CD8-positive, alpha-beta memory T cell (primary cell): ENCODE measurements around the gene BMPR1B. TPM values are rescaled to one million over a fixed set of nuclear protein-coding genes. Genes with fewer than 3 reads are reported as not detected.

ENCODE experiments used
- CTCF ChIA-PET: fragments of 350-600 bp; sonication (Branson Sonifier 250); formaldehyde crosslinking; loops from one replicate; lab custom pipeline; 2021; ENCODE audit warnings: antibody characterized with exemption; lab: Charles Lee
- POLR2A ChIA-PET: fragments of 350-600 bp; sonication (Branson Sonifier 250); formaldehyde crosslinking; loops from one replicate; lab custom pipeline; 2021; ENCODE audit warnings: antibody characterized with exemption; lab: Charles Lee
- DNase-seq, 5 donors: peaks; one replicate each; pipeline versions ENCODE4 v3.0.0 to v3.0.0-alpha.2; 2020 to 2022; ENCODE audit warnings: mixed read lengths in 1 of 5
- H3K27ac ChIP-seq: one replicate; pipeline ENCODE4 v1.7.0; 2013; ENCODE audit warnings: low read depth, mild to moderate bottlenecking, low read length, moderate library complexity
- H3K27me3 ChIP-seq: 2 replicates; pipeline ENCODE4 v1.7.0; 2013; ENCODE audit warnings: low read length, mild to moderate bottlenecking; ENCODE audit not compliant: insufficient read depth, poor library complexity, severe bottlenecking
- H3K36me3 ChIP-seq: 2 replicates; pipeline ENCODE4 v1.7.0; 2013; ENCODE audit warnings: mild to moderate bottlenecking, low read length, moderate library complexity; ENCODE audit not compliant: insufficient read depth
- H3K4me1 ChIP-seq: 2 replicates; pipeline ENCODE4 v1.7.0; 2013; ENCODE audit warnings: mild to moderate bottlenecking, low read length, moderate library complexity; ENCODE audit not compliant: insufficient read depth
- H3K4me3 ChIP-seq: 2 replicates; pipeline ENCODE4 v1.7.0; 2013; ENCODE audit warnings: mild to moderate bottlenecking, low read length
- H3K9me3 ChIP-seq: 2 replicates; pipeline ENCODE4 v1.7.0; 2013; ENCODE audit warnings: mild to moderate bottlenecking, low read length
- H3K27ac Mint-ChIP-seq, 8 donors: one replicate each; pipeline ENCODE4 v1.8.0; 2020 to 2021; ENCODE audit warnings: mixed read lengths in 8 of 8, mild to moderate bottlenecking in 6 of 8, inconsistent platforms in 3 of 8, moderate library complexity in 3 of 8
- H3K27me3 Mint-ChIP-seq, 2 donors: one replicate each; pipeline ENCODE4 v1.8.0; 2020 to 2021; ENCODE audit warnings: mixed read lengths in 2 of 2, mild to moderate bottlenecking in 1 of 2, moderate library complexity in 1 of 2
- H3K36me3 Mint-ChIP-seq, 3 donors: one replicate each; pipeline ENCODE4 v1.8.0; 2020 to 2021; ENCODE audit warnings: mixed read lengths in 3 of 3, inconsistent platforms in 1 of 3, mild to moderate bottlenecking in 1 of 3
- H3K4me1 Mint-ChIP-seq, 3 donors: one replicate each; pipeline ENCODE4 v1.8.0; 2020 to 2021; ENCODE audit warnings: mixed read lengths in 3 of 3, inconsistent platforms in 1 of 3, mild to moderate bottlenecking in 1 of 3
- H3K4me3 Mint-ChIP-seq, 7 donors: one replicate each; pipeline ENCODE4 v1.8.0; 2020 to 2021; ENCODE audit warnings: mixed read lengths in 7 of 7, mild to moderate bottlenecking in 6 of 7, moderate library complexity in 4 of 7, inconsistent platforms in 2 of 7
- H3K9me3 Mint-ChIP-seq, 5 donors: one replicate each; pipeline ENCODE4 v1.8.0; 2020 to 2022; ENCODE audit warnings: mixed read lengths in 5 of 5, mild to moderate bottlenecking in 3 of 5, moderate library complexity in 2 of 5, inconsistent platforms in 1 of 5
- polyA plus RNA-seq: library from polyadenylated mRNA; unstranded; fragments of 300-500 nt; fragmentation: Illumina TruSeq; gene quantifications from one replicate; pipeline ENCODE4 v1.2.3, GENCODE V29; 2021
- total RNA-seq, 2 experiments: library from RNA; stranded (reverse); gene quantifications; one replicate each; pipeline ENCODE4 v1.2.3, GENCODE V29; 2021

The BMPR1B gene
- total and polyA plus RNA-seq, 3 experiments from 2014 or later = 0.14 TPM; not detected in 2

DNA sequence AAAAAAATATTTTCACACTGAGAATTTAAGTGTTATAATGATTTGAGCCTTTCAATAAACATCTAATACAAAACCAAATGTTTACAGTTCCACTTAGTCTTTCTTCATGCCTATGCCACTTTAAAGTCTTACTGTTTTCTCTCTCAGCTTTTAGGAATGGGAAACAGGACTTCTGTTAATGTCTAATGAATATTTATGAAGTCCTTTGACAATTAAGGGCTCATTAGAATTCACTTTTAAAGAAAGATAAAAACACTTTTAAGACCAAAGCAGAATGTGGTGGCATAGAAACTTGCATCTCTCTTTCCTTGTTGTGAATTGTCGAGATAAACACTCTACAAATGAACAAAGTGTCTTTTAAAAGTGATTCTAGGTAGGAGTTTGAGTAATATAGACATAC, 315.9 kb downstream of the BMPR1B start:
- Mint-ChIP-seq H3K36me3 (no peaks in the 10 kb centered on the region), H3K27me3 (peaks cover 0 to under 1% of the 10 kb centered on the region in 2 donors), H3K4me1 (no peaks in the 10 kb centered on the region), H3K4me3 (no peak overlapping the region), H3K9me3 (no peaks in the 10 kb centered on the region), H3K27ac (no peak overlapping the region)
- DNase-seq = no peak
- Histone ChIP-seq H3K27ac (no peak overlapping the region), H3K36me3 (no peaks in the 10 kb centered on the region), H3K4me1 (no peaks in the 10 kb centered on the region), H3K27me3 (no peaks in the 10 kb centered on the region), H3K4me3 (no peak overlapping the region), H3K9me3 (no peaks in the 10 kb centered on the region)
- ChIA-PET CTCF (no interaction called here), POLR2A (no interaction called here)

DNA sequence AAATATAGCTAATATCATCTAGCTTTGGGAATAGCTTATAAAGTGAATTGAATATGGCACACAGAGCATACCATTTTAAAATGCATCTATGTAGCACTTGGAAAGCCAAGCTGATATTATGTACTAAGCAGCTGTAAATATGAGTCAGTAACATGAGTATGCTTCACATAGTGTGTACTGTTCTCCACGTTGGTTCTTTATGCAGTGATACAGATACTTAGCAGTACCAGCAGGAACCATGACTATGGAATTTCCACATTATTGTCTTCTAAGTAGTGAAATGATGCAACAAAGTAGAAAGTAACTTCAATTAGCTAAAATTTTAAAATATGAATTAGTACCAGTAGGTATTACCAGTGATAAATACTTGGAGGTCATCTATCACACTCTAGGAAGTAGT, 320.1 kb downstream of the BMPR1B start:
- peaks cover 0 to 3% of the 10 kb centered on the region in 2 donors for H3K27me3 Mint-ChIP-seq
- DNase-seq = no peak
- Histone ChIP-seq H3K27me3 (no peaks in the 10 kb centered on the region), H3K9me3 (no peaks in the 10 kb centered on the region), H3K4me1 (no peaks in the 10 kb centered on the region), H3K4me3 (no peak overlapping the region), H3K36me3 (no peaks in the 10 kb centered on the region), H3K27ac (no peak overlapping the region)
- ChIA-PET POLR2A (no interaction called here), CTCF (no interaction called here)
- H3K9me3 Mint-ChIP-seq = no peaks in the 10 kb centered on the region
- no peak overlapping the region for H3K4me3 Mint-ChIP-seq
- H3K27ac Mint-ChIP-seq = no peak overlapping the region
- H3K4me1 Mint-ChIP-seq = no peaks in the 10 kb centered on the region
- H3K36me3 Mint-ChIP-seq = no peaks in the 10 kb centered on the region

DNA sequence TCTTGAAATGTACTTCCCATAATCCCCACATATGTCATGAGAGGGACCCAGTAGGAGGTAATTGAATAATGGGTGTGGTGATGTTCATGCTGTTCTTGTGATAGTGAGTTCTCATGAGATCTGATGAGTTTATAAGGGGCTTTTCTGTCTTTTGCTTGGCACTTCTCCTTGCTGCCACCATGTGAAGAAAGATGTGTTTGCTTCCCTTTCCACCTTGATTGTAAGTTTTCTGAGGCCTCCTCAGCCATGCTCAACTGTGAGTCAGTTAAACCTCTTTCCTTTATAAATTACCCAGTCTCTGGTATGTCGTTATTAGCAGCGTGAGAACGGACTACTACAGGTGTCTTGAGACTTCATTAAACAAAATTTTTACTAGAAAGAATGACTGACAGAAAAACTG, 323.2 kb downstream of the BMPR1B start:
- Histone ChIP-seq H3K36me3 (no peaks in the 10 kb centered on the region), H3K27ac (no peak overlapping the region), H3K9me3 (no peaks in the 10 kb centered on the region), H3K4me3 (no peak overlapping the region), H3K4me1 (no peaks in the 10 kb centered on the region), H3K27me3 (no peaks in the 10 kb centered on the region)
- H3K27me3 Mint-ChIP-seq = peaks cover 4 to 6% of the 10 kb centered on the region in 2 donors
- no peak for DNase-seq
- no peaks in the 10 kb centered on the region for H3K9me3 Mint-ChIP-seq
- ChIA-PET POLR2A (no interaction called here), CTCF (no interaction called here)
- H3K27ac Mint-ChIP-seq = no peak overlapping the region
- peaks cover 5 to 9% (median 7%) of the 10 kb centered on the region in 3 donors for H3K4me1 Mint-ChIP-seq
- no peaks in the 10 kb centered on the region for H3K36me3 Mint-ChIP-seq
- H3K4me3 Mint-ChIP-seq = no peak overlapping the region

DNA sequence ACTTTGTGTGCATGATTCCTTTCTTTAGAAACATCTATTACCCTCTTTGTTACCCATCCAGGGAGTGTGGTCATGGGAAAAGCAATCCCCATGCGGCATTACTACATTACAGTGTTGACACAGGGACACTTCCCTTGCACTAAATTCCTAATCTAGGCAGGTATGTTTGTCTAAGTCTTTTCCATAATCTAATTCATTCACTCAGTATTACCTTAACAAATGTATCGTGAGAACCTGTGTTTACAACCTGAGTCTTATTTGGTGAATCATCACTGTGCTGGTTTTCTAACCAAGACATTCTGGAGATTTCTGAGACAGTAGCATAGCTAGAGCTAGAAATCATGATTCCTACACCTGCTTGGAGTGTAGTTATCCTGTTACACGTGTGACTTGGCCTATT, 326.8 kb downstream of the BMPR1B start:
- no peak overlapping the region for H3K4me3 ChIP-seq
- Mint-ChIP-seq H3K4me1 (peaks cover 5 to 9% (median 7%) of the 10 kb centered on the region in 3 donors), H3K4me3 (no peak overlapping the region), H3K36me3 (no peaks in the 10 kb centered on the region), H3K27ac (no peak overlapping the region), H3K9me3 (no peaks in the 10 kb centered on the region), H3K27me3 (peaks cover 3 to 4% of the 10 kb centered on the region in 2 donors)
- no peak for DNase-seq
- H3K27me3 ChIP-seq = no peaks in the 10 kb centered on the region
- H3K9me3 ChIP-seq = no peaks in the 10 kb centered on the region
- H3K27ac ChIP-seq = no peak overlapping the region
- no peaks in the 10 kb centered on the region for H3K36me3 ChIP-seq
- CTCF ChIA-PET = no interaction called here
- no peaks in the 10 kb centered on the region for H3K4me1 ChIP-seq
- POLR2A ChIA-PET = no interaction called here

DNA sequence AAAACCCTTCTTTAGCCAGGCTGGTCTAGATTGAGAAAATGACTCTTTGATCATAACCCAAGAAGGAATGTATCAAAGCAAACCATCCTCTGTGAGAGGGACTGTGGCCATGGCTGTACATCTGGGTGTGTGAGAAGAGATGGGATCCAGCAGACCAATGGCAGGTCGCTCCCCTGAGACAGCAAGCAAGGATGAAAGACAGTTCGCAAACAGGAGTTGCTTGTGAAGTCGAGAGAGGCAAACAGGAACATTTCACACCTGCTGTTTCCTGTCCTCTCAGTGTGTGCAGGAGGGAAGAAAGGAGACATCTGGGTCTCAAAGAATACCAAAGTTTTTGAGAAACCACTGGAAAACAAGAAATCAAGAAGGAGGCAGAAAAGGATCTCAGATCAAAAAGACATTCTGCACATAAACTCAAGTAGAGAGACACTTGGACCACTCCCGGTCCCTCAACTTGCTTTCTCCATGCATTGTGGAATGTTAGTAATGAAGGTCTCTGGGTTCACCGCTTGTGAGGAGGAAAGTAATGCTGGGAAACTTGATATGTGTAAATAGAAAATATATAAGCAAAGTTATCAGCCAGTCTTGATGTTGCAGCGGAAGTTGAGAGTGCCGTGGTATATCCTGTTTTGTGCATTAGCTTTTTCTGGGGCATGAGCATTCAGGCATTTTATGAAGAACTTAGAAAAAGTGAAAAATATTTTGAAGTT, 327.5 kb downstream of the BMPR1B start:
- Mint-ChIP-seq H3K4me3 (peak overlapping the region in 2 of 7 donors; percentile 16 to 18), H3K9me3 (no peaks in the 10 kb centered on the region), H3K27ac (no peak overlapping the region), H3K36me3 (no peaks in the 10 kb centered on the region), H3K27me3 (peaks cover 3 to 4% of the 10 kb centered on the region in 2 donors), H3K4me1 (peaks cover 5 to 9% (median 7%) of the 10 kb centered on the region in 3 donors)
- Histone ChIP-seq H3K4me1 (no peaks in the 10 kb centered on the region), H3K4me3 (no peak overlapping the region), H3K27ac (no peak overlapping the region), H3K27me3 (no peaks in the 10 kb centered on the region), H3K36me3 (no peaks in the 10 kb centered on the region), H3K9me3 (no peaks in the 10 kb centered on the region)
- POLR2A ChIA-PET = no interaction called here
- CTCF ChIA-PET = no interaction called here
- DNase-seq = no peak

DNA sequence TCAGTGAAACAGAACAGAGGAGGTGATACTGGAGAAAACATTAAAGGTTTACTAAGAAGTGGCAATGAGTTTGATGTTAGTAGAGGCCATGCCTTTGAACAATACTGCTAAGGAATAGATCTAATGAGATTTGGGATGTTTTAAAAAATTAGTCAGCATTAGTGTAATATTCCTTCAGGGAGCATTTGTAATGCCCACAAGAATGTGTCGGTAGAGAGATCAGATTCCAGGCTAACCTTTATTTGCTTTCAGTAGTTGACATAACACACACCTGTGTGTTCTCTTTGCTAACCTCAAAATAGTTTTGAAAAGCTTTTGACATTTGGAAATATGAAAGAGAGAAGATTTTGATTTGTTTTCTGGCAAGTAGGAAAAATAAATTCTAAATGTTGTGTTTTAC, 328.8 kb downstream of the BMPR1B start:
- no peak overlapping the region for H3K27ac ChIP-seq
- H3K4me1 ChIP-seq = no peaks in the 10 kb centered on the region
- peaks cover 3 to 4% of the 10 kb centered on the region in 2 donors for H3K27me3 Mint-ChIP-seq
- no peak overlapping the region for H3K4me3 Mint-ChIP-seq
- H3K27me3 ChIP-seq = no peaks in the 10 kb centered on the region
- H3K36me3 ChIP-seq = no peaks in the 10 kb centered on the region
- no peak overlapping the region for H3K4me3 ChIP-seq
- H3K27ac Mint-ChIP-seq = no peak overlapping the region
- H3K9me3 ChIP-seq = no peaks in the 10 kb centered on the region
- CTCF ChIA-PET = no interaction called here
- POLR2A ChIA-PET = no interaction called here
- no peak for DNase-seq
- H3K9me3 Mint-ChIP-seq = no peaks in the 10 kb centered on the region
- peaks cover 5 to 9% (median 7%) of the 10 kb centered on the region in 3 donors for H3K4me1 Mint-ChIP-seq
- no peaks in the 10 kb centered on the region for H3K36me3 Mint-ChIP-seq

DNA sequence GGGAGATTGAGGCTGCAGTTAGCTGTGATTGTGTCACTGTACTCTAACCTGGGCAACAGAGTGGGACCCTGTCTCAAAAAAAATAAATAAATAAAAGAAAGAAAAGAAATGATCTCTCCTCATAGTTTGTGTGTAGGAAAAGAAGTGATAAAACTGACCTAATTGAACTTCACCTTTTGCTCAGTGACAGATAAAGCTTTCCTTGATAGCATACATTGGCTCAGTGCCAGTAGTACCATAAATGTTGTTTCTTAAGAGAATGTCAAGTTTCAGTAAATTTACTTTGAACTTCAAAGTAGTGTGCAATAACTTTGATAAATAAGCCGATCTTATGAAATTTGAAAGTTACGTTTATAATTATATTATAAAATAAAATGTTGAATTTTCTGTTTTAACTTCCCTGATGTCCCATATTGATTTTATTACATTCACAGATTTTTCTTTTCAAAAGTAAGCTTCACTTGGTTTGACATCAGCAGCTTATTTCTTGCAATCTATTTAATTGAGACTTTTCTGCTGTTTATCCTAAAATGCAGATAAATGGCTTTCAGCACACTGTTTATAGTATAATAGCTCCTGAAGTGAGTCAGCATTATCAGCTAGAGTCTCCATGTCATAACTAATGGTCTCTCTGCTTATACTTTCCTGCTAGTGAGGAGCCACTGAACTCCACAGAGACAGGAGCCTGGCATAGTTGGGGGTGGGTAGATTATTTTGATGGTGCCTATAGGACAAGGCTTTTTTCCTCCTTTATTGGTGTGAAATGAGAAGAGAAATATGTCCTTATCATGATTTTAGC, 330.1 kb downstream of the BMPR1B start:
- Mint-ChIP-seq H3K27ac (no peak overlapping the region), H3K27me3 (peaks cover 3 to 4% of the 10 kb centered on the region in 2 donors), H3K36me3 (no peaks in the 10 kb centered on the region), H3K4me1 (peaks cover 5 to 9% (median 7%) of the 10 kb centered on the region in 3 donors), H3K9me3 (no peaks in the 10 kb centered on the region), H3K4me3 (no peak overlapping the region)
- Histone ChIP-seq H3K27ac (no peak overlapping the region), H3K4me1 (no peaks in the 10 kb centered on the region), H3K27me3 (no peaks in the 10 kb centered on the region), H3K9me3 (no peaks in the 10 kb centered on the region), H3K4me3 (no peak overlapping the region), H3K36me3 (no peaks in the 10 kb centered on the region)
- DNase-seq = no peak
- POLR2A ChIA-PET = no interaction called here
- CTCF ChIA-PET = no interaction called here

DNA sequence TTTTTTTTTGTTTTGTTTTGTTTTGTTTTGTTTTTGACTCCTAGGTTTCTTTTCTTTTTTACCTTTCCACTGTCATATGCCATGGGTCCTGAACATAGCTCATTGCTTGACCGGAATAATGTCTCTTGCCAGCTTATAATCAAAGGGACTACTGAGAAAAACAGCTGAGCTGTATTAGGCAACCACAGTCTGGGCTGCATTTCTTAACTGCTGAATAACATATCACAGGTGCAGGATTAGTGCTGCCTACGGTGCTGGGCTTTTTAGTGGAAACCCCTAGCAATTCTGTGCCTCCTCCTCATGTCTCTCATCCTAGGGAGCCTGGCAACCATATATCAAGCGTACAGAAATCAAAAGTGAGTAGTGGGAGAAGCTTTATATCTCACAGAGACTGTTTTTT, 333.5 kb downstream of the BMPR1B start:
- DNase-seq = no peak
- H3K27me3 Mint-ChIP-seq = no peaks in the 10 kb centered on the region
- no peak overlapping the region for H3K27ac ChIP-seq
- ChIA-PET CTCF (no interaction called here), POLR2A (no interaction called here)
- peaks cover 0 to 2% (median 0%) of the 10 kb centered on the region in 5 donors for H3K9me3 Mint-ChIP-seq
- H3K36me3 ChIP-seq = no peaks in the 10 kb centered on the region
- no peaks in the 10 kb centered on the region for H3K27me3 ChIP-seq
- H3K27ac Mint-ChIP-seq = no peak overlapping the region
- no peak overlapping the region for H3K4me3 Mint-ChIP-seq
- H3K4me1 Mint-ChIP-seq = no peaks in the 10 kb centered on the region
- H3K9me3 ChIP-seq = no peaks in the 10 kb centered on the region
- no peaks in the 10 kb centered on the region for H3K36me3 Mint-ChIP-seq
- H3K4me3 ChIP-seq = no peak overlapping the region
- no peaks in the 10 kb centered on the region for H3K4me1 ChIP-seq
